Measurements from ENCODE around the gene BSDC1. TPM values are rescaled to one million over a fixed set of nuclear protein-coding genes. Genes with fewer than 3 reads are reported as not detected.

The BSDC1 gene
- total RNA-seq, 1 donor from 2014 or later: 56.7 TPM

- H3K4me3 ChIP-seq (ENCODE audit: low read depth, low read length): peak overlapping the region; percentile 77
- TF ChIP-seq, protein P1, sequence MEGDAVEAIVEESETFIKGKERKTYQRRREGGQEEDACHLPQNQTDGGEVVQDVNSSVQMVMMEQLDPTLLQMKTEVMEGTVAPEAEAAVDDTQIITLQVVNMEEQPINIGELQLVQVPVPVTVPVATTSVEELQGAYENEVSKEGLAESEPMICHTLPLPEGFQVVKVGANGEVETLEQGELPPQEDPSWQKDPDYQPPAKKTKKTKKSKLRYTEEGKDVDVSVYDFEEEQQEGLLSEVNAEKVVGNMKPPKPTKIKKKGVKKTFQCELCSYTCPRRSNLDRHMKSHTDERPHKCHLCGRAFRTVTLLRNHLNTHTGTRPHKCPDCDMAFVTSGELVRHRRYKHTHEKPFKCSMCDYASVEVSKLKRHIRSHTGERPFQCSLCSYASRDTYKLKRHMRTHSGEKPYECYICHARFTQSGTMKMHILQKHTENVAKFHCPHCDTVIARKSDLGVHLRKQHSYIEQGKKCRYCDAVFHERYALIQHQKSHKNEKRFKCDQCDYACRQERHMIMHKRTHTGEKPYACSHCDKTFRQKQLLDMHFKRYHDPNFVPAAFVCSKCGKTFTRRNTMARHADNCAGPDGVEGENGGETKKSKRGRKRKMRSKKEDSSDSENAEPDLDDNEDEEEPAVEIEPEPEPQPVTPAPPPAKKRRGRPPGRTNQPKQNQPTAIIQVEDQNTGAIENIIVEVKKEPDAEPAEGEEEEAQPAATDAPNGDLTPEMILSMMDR (conservative IDR thresholded peaks at IDR 0.05; ENCODE audit: low read depth, low read length): no peak
- DNase-seq (ENCODE audit: low read depth): peak; percentile 20
Observed at GRCh38 chr1:32351399-32352238, 42.6 kb downstream of the BSDC1 start.

GRCh38 chr1:32350785-32351398 is 43.3 kb downstream of the BSDC1 start:
- H3K4me3 ChIP-seq (ENCODE audit: low read depth, low read length): peak overlapping the region; percentile 77
- no peak for DNase-seq (ENCODE audit: low read depth)
- TF ChIP-seq, protein P1 (conservative IDR thresholded peaks at IDR 0.05; ENCODE audit: low read depth, low read length): peak; percentile 49

DNA sequence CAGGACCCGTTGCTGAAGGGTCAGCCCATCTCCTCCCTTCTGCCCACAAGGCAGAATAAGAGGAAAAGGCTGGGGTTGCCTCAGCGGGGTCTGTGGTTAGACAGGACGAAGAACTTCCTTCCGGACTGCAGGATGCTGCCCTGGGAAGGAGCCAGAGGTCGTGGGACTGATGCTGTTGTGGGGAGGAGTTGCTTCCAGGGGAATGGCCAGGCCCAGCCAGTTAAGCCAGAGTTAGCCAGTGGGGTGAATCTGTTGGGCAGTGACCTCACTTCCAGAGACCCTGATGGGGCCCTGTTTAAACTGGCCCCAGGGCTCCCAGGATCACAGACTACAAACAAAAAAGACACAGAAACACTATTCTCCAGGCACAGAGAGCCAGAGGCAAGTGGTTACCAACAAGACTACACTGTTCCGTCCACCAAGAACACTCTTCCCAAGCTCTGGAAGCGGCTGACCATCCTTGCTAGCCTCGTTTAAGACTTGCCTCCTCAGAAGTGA is 45.0 kb downstream of the BSDC1 start:
- DNase-seq (ENCODE audit: low read depth): no peak
- TF ChIP-seq, protein P1 (conservative IDR thresholded peaks at IDR 0.05; ENCODE audit: low read depth, low read length): no peak
- no peak overlapping the region for H3K4me3 ChIP-seq (ENCODE audit: low read depth, low read length)

DNA sequence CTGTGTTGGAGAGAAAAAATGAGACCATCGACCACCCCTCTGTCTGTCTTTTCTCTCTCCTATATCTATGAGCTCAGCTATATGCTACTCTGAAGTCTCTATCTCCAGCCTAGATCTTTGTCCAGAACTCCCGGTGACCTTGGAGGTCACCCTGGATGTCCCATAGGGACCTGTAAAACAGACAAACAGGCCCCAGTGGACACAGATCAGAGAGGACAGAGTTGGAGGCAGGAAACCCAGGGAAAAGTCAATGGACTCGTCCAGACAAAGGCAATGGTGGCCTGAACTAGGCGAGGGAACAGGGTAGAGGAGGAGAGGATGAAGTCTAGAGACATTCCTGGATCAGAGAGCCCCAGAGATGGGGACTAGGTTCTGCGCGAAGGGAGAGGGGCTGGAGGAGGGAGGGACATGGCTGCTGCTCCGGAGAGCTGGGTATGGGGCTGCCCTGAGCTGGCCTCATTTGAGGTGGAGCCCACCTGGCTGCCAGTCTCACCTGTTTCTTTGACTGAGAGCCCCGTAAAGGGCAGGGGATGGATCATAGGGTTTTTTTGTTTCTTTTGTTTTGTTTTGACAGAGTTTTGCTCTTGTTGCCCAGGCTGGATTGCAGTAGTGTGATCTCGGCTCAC is 47.6 kb downstream of the BSDC1 start:
- DNase-seq (ENCODE audit: low read depth): no peak
- TF ChIP-seq, protein P1 (conservative IDR thresholded peaks at IDR 0.05; ENCODE audit: low read depth, low read length): no peak
- H3K4me3 ChIP-seq (ENCODE audit: low read depth, low read length): no peak overlapping the region

- DNase-seq (ENCODE audit: low read depth): no peak
- TF ChIP-seq, protein P1 (conservative IDR thresholded peaks at IDR 0.05; ENCODE audit: low read depth, low read length): no peak
- H3K4me3 ChIP-seq (ENCODE audit: low read depth, low read length): no peak overlapping the region
Observed at GRCh38 chr1:32345289-32345827, 48.9 kb downstream of the BSDC1 start.

DNA sequence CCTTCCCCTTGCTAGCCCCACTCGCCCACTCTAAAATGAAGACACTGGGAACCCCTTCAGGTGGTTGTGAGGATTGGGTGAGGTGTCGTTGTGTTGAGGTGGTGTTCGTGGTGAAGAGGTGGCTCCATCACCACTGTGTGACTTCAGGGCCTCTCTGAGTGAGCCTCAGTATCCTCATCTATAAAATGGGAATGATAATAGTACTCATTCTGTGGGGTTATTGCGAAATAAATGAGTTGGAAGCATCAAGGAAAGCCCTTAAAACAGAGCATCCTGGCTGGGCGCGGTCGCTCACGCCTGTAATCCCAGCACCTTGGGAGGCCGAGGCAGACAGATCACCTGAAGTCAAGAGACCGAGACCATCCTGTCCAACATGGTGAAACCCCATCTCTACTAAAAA is 51.5 kb downstream of the BSDC1 start:
- DNase-seq (ENCODE audit: low read depth): no peak
- TF ChIP-seq, protein P1 (conservative IDR thresholded peaks at IDR 0.05; ENCODE audit: low read depth, low read length): no peak
- no peak overlapping the region for H3K4me3 ChIP-seq (ENCODE audit: low read depth, low read length)

Measured in epithelial cell of proximal tubule (primary cell).